PC-3 (cell line): ENCODE results near the gene ACTN4. TPM values are rescaled to one million over a fixed set of nuclear protein-coding genes. Genes with fewer than 3 reads are reported as not detected.
"Not testable (repeated sequence)": the region's sequence is repeated elsewhere in the genome, so short reads cannot be mapped to it uniquely, and the experiment has no call there.

ENCODE experiments used
- ATAC-seq: fragments of 200-7000 bp; cut with Tn5 transposase; 2 replicates; pipeline ENCODE4 v1.9.1; 2020; ENCODE audit warnings: mild to moderate bottlenecking, moderate library complexity
- Bru-seq: library from RNA; stranded (reverse); fragments of 400-500 nt; gene quantifications from one replicate; lab custom pipeline; 2021; lab: Mats Ljungman, UMichigan
- BruChase-seq, 2 experiments: library from RNA; stranded (reverse); fragments of 400-500 nt; gene quantifications; one replicate each; lab custom pipeline; 2021; lab: Mats Ljungman, UMichigan
- BruUV-seq: library from RNA; stranded (reverse); fragments of 400-500 nt; replicated peaks from 2 replicates; lab custom pipeline; 2021; lab: Mats Ljungman, UMichigan
- CTCF ChIA-PET: fragments of 300-600 bp; sonication (Branson Sonifier 250); formaldehyde crosslinking; loops from one replicate; lab custom pipeline; 2022; ENCODE audit warnings: antibody characterized with exemption; lab: Charles Lee
- POLR2A ChIA-PET: fragments of 300-600 bp; sonication (Branson Sonifier 250); formaldehyde crosslinking; loops from one replicate; lab custom pipeline; 2022; ENCODE audit warnings: antibody characterized with exemption; ENCODE audit not compliant: unreplicated experiment; lab: Charles Lee
- DNase-seq: peaks from one replicate; pipeline ENCODE4 v3.0.0-alpha.2; 2015
- H2AFZ ChIP-seq: fragments of 300-600 bp; sonication (generic); 2 replicates; pipeline ENCODE4 v1.6.0; 2016; ENCODE audit warnings: antibody characterized with exemption, low read length
- H3F3A ChIP-seq: fragments of 300-600 bp; sonication (generic); one replicate; pipeline ENCODE4 v1.6.0; 2017; ENCODE audit warnings: antibody characterized with exemption, low read length, control low read depth, mild to moderate bottlenecking; ENCODE audit not compliant: unreplicated experiment
- H3K27ac ChIP-seq: fragments of 300-600 bp; sonication (generic); 2 replicates; pipeline ENCODE4 v1.5.1; 2016; ENCODE audit warnings: mild to moderate bottlenecking, low read length
- H3K27me3 ChIP-seq: fragments of 300-600 bp; sonication (generic); 2 replicates; pipeline ENCODE4 v1.6.1; 2016; ENCODE audit warnings: low read length, mixed read lengths
- H3K36me3 ChIP-seq: fragments of 300-600 bp; sonication (generic); 2 replicates; pipeline ENCODE4 v1.6.1; 2016; ENCODE audit warnings: low read depth, mixed run types, low read length, mixed read lengths
- H3K4me1 ChIP-seq: fragments of 300-600 bp; sonication (generic); 2 replicates; pipeline ENCODE4 v1.5.1; 2016; ENCODE audit warnings: low read length; ENCODE audit not compliant: insufficient read depth
- H3K4me2 ChIP-seq: fragments of 300-600 bp; sonication (generic); 2 replicates; pipeline ENCODE4 v1.6.0; 2016; ENCODE audit warnings: low read length
- H3K4me3 ChIP-seq: fragments of 300-600 bp; sonication (generic); 2 replicates; pipeline ENCODE4 v1.5.1; 2016; ENCODE audit warnings: mild to moderate bottlenecking, low read length, mixed read lengths
- H3K79me2 ChIP-seq: fragments of 300-600 bp; sonication (generic); 2 replicates; pipeline ENCODE4 v1.6.1; 2017; ENCODE audit warnings: low read length, mixed read lengths
- H3K9ac ChIP-seq: fragments of 300-600 bp; sonication (generic); 2 replicates; pipeline ENCODE4 v1.6.0; 2016; ENCODE audit warnings: mild to moderate bottlenecking, low read length
- H3K9me2 ChIP-seq: fragments of 300-600 bp; sonication (generic); replicated peaks from 2 replicates; pipeline ENCODE4 v1.6.1; 2016; ENCODE audit warnings: mixed run types, low read length, mixed read lengths
- H3K9me3 ChIP-seq: fragments of 300-600 bp; sonication (generic); 2 replicates; pipeline ENCODE4 v1.6.1; 2016; ENCODE audit warnings: low read length, mixed read lengths
- H4K20me1 ChIP-seq: fragments of 300-600 bp; sonication (generic); 2 replicates; pipeline ENCODE4 v1.6.1; 2016; ENCODE audit warnings: low read length, mixed read lengths
- EZH2 ChIP-seq: fragments of 300-600 bp; sonication (generic); IDR thresholded peaks from one replicate; pipeline ENCODE4 v1.6.1; 2017; ENCODE audit warnings: antibody characterized with exemption, mild to moderate bottlenecking, low read length; ENCODE audit not compliant: unreplicated experiment
- EZH2phosphoT487 ChIP-seq: fragments of 300-600 bp; sonication (generic); IDR thresholded peaks from 2 replicates; pipeline ENCODE4 v1.6.1; 2018; ENCODE audit warnings: mild to moderate bottlenecking, antibody characterized with exemption, low read length, borderline replicate concordance
- intact Hi-C: fragments of 100-400 bp; cut with micrococcal nuclease; formaldehyde crosslinking; loops from 2 replicates; pipeline ENCODE4 v1.9.0; 2023
- long read RNA-seq: library from polyadenylated mRNA; unstranded; transcript quantifications from one replicate; pipeline ENCODE4 v2.0.0, GENCODE V29; 2021; ENCODE audit not compliant: unreplicated experiment
- total RNA-seq: library from RNA; depleted of rRNA; stranded (reverse); fragments of >200 nt; gene quantifications from 2 replicates; pipeline ENCODE4 v1.2.3, GENCODE V29; 2014; rRNA removed
- TF ChIP-seq, protein P1 (sequence below): fragments of 300-600 bp; sonication (generic); conservative IDR thresholded peaks from 2 replicates; pipeline ENCODE4 v1.5.1; 2017; ENCODE audit warnings: antibody characterized with exemption, low read depth, mild to moderate bottlenecking, low read length

Gene ACTN4
- total RNA-seq, result 382 and 397 TPM in 2 replicates
- Bru-seq, nascent RNA, result percentile 97 among the genes with signal in this experiment
- percentile 94 among the genes with signal in this experiment for BruChase-seq, experiment 1, labeled RNA remaining after a 6-hour chase
- percentile 95 among the genes with signal in this experiment for BruChase-seq, experiment 2, labeled RNA remaining after a 2-hour chase
- long read RNA-seq, full-length matches to known transcripts, result 21 of 124 reads
- long read RNA-seq, partial matches to known transcripts, result 88 of 124 reads
- long read RNA-seq, other reads (novel, unspliced or antisense), result 15 of 124 reads

- BruUV-seq, result no TSS peak
- H3K4me1 ChIP-seq, result peaks cover 20% of the 10 kb centered on the region
- H3K79me2 ChIP-seq, result peaks cover 50% of the 10 kb centered on the region
Observed at GRCh38 chr19:38647368-38647965, at the start of gene ACTN4. Gene ACTN4 (plus strand): TSS chr19:38647649. CDS start chr19:38647746, 97 bp downstream.

GRCh38 chr19:38599722-38600121 lies 47.7 kb upstream of the ACTN4 start:
- no peak overlapping the region for H3K4me2 ChIP-seq
- H3K36me3 ChIP-seq, result no peaks in the 10 kb centered on the region
- ChIA-PET CTCF (no interaction called here), POLR2A (no interaction called here)
- no peaks in the 10 kb centered on the region for H3F3A ChIP-seq
- no peak overlapping the region for H3K4me3 ChIP-seq
- TF ChIP-seq, protein P1, sequence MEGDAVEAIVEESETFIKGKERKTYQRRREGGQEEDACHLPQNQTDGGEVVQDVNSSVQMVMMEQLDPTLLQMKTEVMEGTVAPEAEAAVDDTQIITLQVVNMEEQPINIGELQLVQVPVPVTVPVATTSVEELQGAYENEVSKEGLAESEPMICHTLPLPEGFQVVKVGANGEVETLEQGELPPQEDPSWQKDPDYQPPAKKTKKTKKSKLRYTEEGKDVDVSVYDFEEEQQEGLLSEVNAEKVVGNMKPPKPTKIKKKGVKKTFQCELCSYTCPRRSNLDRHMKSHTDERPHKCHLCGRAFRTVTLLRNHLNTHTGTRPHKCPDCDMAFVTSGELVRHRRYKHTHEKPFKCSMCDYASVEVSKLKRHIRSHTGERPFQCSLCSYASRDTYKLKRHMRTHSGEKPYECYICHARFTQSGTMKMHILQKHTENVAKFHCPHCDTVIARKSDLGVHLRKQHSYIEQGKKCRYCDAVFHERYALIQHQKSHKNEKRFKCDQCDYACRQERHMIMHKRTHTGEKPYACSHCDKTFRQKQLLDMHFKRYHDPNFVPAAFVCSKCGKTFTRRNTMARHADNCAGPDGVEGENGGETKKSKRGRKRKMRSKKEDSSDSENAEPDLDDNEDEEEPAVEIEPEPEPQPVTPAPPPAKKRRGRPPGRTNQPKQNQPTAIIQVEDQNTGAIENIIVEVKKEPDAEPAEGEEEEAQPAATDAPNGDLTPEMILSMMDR, result no peak
- TF ChIP-seq EZH2 (no peak), EZH2phosphoT487 (no peak)
- BruUV-seq, result no TSS peak
- intact Hi-C loops, result no loop called here
- DNase-seq (no peak), ATAC-seq (no peak)
- no peaks in the 10 kb centered on the region for H3K4me1 ChIP-seq
- no peaks in the 10 kb centered on the region for H4K20me1 ChIP-seq
- H3K27me3 ChIP-seq, result no peaks in the 10 kb centered on the region
- no peak overlapping the region for H3K27ac ChIP-seq
- H3K9me2 ChIP-seq, result no peaks in the 10 kb centered on the region
- no peaks in the 10 kb centered on the region for H3K79me2 ChIP-seq
- no peak overlapping the region for H2AFZ ChIP-seq
- no peak overlapping the region for H3K9ac ChIP-seq
- H3K9me3 ChIP-seq, result no peaks in the 10 kb centered on the region

More at GRCh38 chr19:38647368-38647965, at the start of gene ACTN4:
- Histone ChIP-seq H2AFZ (no peak within 1 kb of the TSS), H3K4me3 (peak within 1 kb of the TSS; percentile 99), H3F3A (no peaks in the 10 kb centered on the region), H3K27me3 (no peaks in the 10 kb centered on the region), H3K27ac (peak within 1 kb of the TSS; percentile 81), H3K36me3 (peaks cover 10% of the 10 kb centered on the region; the same call in 1 of the 2 replicates), H3K9me3 (no peaks in the 10 kb centered on the region), H3K9me2 (no peaks in the 10 kb centered on the region), H4K20me1 (peaks cover 43% of the 10 kb centered on the region), H3K4me2 (peak within 1 kb of the TSS; percentile 94), H3K9ac (peak within 1 kb of the TSS; percentile 100)
- POLR2A ChIA-PET, result interaction anchor here (0.6 to 1.3 kb wide), 7 partner anchors 9 to 431 kb away, joined by 3 to 13 read pairs (median 3); no protein-coding TSS in a partner anchor
- intact Hi-C loops, result loop anchor here (5.0 kb wide), 1 partner anchor 35 kb away; no protein-coding TSS in a partner anchor
- TF ChIP-seq EZH2phosphoT487 (no peak), EZH2 (no peak)
- TF ChIP-seq, protein P1, result no peak
- DNase-seq (peak; percentile 95), ATAC-seq (peak; percentile 40)
- CTCF ChIA-PET, result interaction anchor here (0.7 to 1.5 kb wide), 2 partner anchors 11 to 13 kb away, joined by 3 to 4 read pairs; no protein-coding TSS in a partner anchor

DNA sequence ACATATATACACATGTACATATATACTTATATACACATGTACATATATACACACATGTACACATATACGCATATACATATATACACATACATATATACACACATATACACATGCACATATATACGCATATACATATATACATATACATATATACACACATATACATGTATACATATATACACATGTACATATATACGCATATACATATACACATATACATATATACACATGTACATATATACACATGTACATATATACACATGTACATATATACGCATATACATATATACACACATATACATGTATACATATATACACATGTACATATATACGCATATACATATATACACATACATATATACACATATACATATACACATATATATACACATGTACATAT lies 44.6 kb upstream of the ACTN4 start:
- DNase-seq, H2AFZ ChIP-seq, H3K79me2 ChIP-seq, H3F3A ChIP-seq, intact Hi-C loops, BruUV-seq, H3K4me3 ChIP-seq, H3K9me3 ChIP-seq, H4K20me1 ChIP-seq, H3K9ac ChIP-seq, H3K4me1 ChIP-seq, H3K4me2 ChIP-seq, H3K27me3 ChIP-seq, CTCF ChIA-PET, H3K27ac ChIP-seq, H3K9me2 ChIP-seq, H3K36me3 ChIP-seq, POLR2A ChIA-PET, ATAC-seq: not testable (repeated sequence)
